ENCODE data around the gene GAB1.

GAB1 gene

GRCh38 chr4:143336781-143337599 lies at the start of gene GAB1:
Gene GAB1, plus strand, starts transcription at chr4:143336876. Its CDS starts 313 bp downstream, at chr4:143337189.
- DNase-seq: peak; percentile 87

- no peak for DNase-seq
Observed at GRCh38 chr4:143287572-143287923, 49.1 kb upstream of the GAB1 start.

- DNase-seq: no peak
Observed at GRCh38 chr4:143288171-143288570, 48.5 kb upstream of the GAB1 start.

- DNase-seq: no peak
Observed at GRCh38 chr4:143289370-143289769, 47.3 kb upstream of the GAB1 start.

- peak; percentile 79 for DNase-seq
Observed at GRCh38 chr4:143291314-143291713, 45.4 kb upstream of the GAB1 start.

GRCh38 chr4:143292858-143293257 lies 43.8 kb upstream of the GAB1 start:
- DNase-seq: no peak

GRCh38 chr4:143294310-143294709 lies 42.4 kb upstream of the GAB1 start:
- DNase-seq: peak; percentile 3

GRCh38 chr4:143294710-143295275 lies 41.9 kb upstream of the GAB1 start:
- no peak for DNase-seq

GRCh38 chr4:143296397-143297067 lies 40.1 kb upstream of the GAB1 start:
- no peak for DNase-seq

GRCh38 chr4:143300860-143301259 lies 35.8 kb upstream of the GAB1 start:
- DNase-seq: no peak

- DNase-seq: no peak
Observed at GRCh38 chr4:143302536-143302935, 34.1 kb upstream of the GAB1 start.

- DNase-seq: no peak
Observed at GRCh38 chr4:143306788-143307187, 29.9 kb upstream of the GAB1 start.

- DNase-seq: peak; percentile 39
Observed at GRCh38 chr4:143307531-143307930, 29.1 kb upstream of the GAB1 start.

- no peak for DNase-seq
Observed at GRCh38 chr4:143308377-143308776, 28.3 kb upstream of the GAB1 start.

- no peak for DNase-seq
Observed at GRCh38 chr4:143311924-143312323, 24.8 kb upstream of the GAB1 start.

GRCh38 chr4:143313521-143313920 lies 23.2 kb upstream of the GAB1 start:
- no peak for DNase-seq

- no peak for DNase-seq
Observed at GRCh38 chr4:143313996-143314395, 22.7 kb upstream of the GAB1 start.

- DNase-seq: peak; percentile 35
Observed at GRCh38 chr4:143320113-143320512, 16.6 kb upstream of the GAB1 start.

- no peak for DNase-seq
Observed at GRCh38 chr4:143326735-143327134, 9.9 kb upstream of the GAB1 start.

- DNase-seq: no peak
Observed at GRCh38 chr4:143329985-143330384, 6.7 kb upstream of the GAB1 start.

- peak; percentile 92 for DNase-seq
Observed at GRCh38 chr4:143335979-143336780, 496 bp upstream of the GAB1 start.

- peak; percentile 65 for DNase-seq
Observed at GRCh38 chr4:143337600-143338287, 1.1 kb downstream of the GAB1 start.

GRCh38 chr4:143338313-143338712 lies 1.6 kb downstream of the GAB1 start:
- DNase-seq: no peak

All from NCI-H69 (cell line).